H1 (cell line): ENCODE results near the gene ACACA.

Experiments used
- EP300 ChIP-seq, 2 experiments: IDR thresholded peaks; 1 replicate in 1 of 2; 2 replicates in 1 of 2; pipeline ENCODE4 v1.6.1; 2011 to 2012; ENCODE audit warnings: low read depth in 2 of 2, low read length in 2 of 2, mild to moderate bottlenecking in 2 of 2, borderline replicate concordance in 1 of 2, inconsistent platforms in 1 of 2, moderate library complexity in 1 of 2
- MAFK ChIP-seq: IDR thresholded peaks from 2 replicates; pipeline ENCODE4 v1.6.1; 2012; ENCODE audit warnings: low read depth, mild to moderate bottlenecking, improper control_type of control experiment, low read length
- NANOG ChIP-seq: IDR thresholded peaks from 2 replicates; pipeline ENCODE4 v1.6.1; 2011; ENCODE audit warnings: low read length, low read depth, mild to moderate bottlenecking, inconsistent platforms; ENCODE audit not compliant: insufficient read depth, poor library complexity, severe bottlenecking
- TF ChIP-seq, protein P1 (sequence below): IDR thresholded peaks from 2 replicates; pipeline ENCODE4 v1.6.1; 2012; ENCODE audit warnings: low read length, inconsistent platforms

DNA sequence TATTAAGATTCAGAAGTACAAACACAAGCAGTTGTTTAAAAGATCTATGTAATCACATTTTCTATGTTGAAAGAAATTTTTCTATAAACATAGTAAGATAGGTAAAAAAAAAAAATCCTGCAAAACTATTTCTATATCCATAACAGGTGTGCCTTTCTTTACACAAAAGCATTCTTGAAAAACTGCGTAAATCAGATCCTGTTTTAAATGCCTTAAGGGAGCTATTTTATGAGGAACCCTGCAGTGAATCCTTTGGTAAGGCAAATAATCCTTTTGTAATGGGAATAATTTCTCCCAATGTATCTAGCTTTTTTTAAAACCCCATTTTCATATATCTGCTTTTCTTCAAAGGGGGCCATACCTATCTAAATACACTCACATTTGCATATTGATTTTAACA is 300.6 kb downstream of the ACACA start:
- TF ChIP-seq, protein P1, sequence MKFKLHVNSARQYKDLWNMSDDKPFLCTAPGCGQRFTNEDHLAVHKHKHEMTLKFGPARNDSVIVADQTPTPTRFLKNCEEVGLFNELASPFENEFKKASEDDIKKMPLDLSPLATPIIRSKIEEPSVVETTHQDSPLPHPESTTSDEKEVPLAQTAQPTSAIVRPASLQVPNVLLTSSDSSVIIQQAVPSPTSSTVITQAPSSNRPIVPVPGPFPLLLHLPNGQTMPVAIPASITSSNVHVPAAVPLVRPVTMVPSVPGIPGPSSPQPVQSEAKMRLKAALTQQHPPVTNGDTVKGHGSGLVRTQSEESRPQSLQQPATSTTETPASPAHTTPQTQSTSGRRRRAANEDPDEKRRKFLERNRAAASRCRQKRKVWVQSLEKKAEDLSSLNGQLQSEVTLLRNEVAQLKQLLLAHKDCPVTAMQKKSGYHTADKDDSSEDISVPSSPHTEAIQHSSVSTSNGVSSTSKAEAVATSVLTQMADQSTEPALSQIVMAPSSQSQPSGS: no peak
- TF ChIP-seq NANOG (no peak), MAFK (no peak), EP300 (IDR thresholded peaks at IDR 0.05; ENCODE audit: borderline replicate concordance in 1 of 2, low read depth in 2 of 2, low read length in 2 of 2) (no peak)
